ENCODE measurements around the gene RNF7. TPM values are rescaled to one million over a fixed set of nuclear protein-coding genes. Genes with fewer than 3 reads are reported as not detected.

Gene RNF7
- polyA plus RNA-seq, 1 donor (not counting 4 experiments of a cell fraction or from before 2014, with no cell fraction given), result 96.5 TPM

GRCh38 chr3:141764045-141764444 is 25.9 kb downstream of the RNF7 start:
- no peak for FAIRE-seq
- H2AFZ ChIP-seq (ENCODE audit: control insufficient read depth, low read length), result no peak overlapping the region
- H3K9ac ChIP-seq (ENCODE audit: control insufficient read depth, extremely low read depth, insufficient read depth, low read length), result no peak overlapping the region
- no peak overlapping the region for H3K27ac ChIP-seq (ENCODE audit: control insufficient read depth, insufficient read depth, low read length)
- no peaks in the 10 kb centered on the region for H3K27me3 ChIP-seq (ENCODE audit: control insufficient read depth, extremely low read depth, insufficient read depth, low read length)
- H4K20me1 ChIP-seq (ENCODE audit: control insufficient read depth, extremely low read depth, insufficient read depth, low read length), result no peaks in the 10 kb centered on the region
- dilution Hi-C loops (cut with MboI; ENCODE audit: extremely low pct_ligation_motif_present, low sequenced_read_pairs), result no loop called here
- no peaks in the 10 kb centered on the region for H3K9me1 ChIP-seq (ENCODE audit: control insufficient read depth, extremely low read depth, insufficient read depth, low read length)
- H3K9me3 ChIP-seq (ENCODE audit: control insufficient read depth, low read depth, low read length), result no peaks in the 10 kb centered on the region
- H3K36me3 ChIP-seq (ENCODE audit: control insufficient read depth in 2 of 2, extremely low read depth in 1 of 2, insufficient read depth in 2 of 2, low read length in 2 of 2), result no peaks in the 10 kb centered on the region
- no peak overlapping the region for H3K4me2 ChIP-seq (ENCODE audit: control insufficient read depth, extremely low read depth, insufficient read depth, low read depth, low read length)
- DNase-seq (ENCODE audit: low read depth, low spot score), result no peak
- no peak overlapping the region for H3K4me3 ChIP-seq (ENCODE audit: control insufficient read depth in 2 of 3, extremely low read depth in 1 of 3, insufficient read depth in 2 of 3, low read depth in 1 of 3, low read length in 3 of 3)
- TF ChIP-seq EZH2 (IDR thresholded peaks at IDR 0.05; ENCODE audit: low read length) (no peak), CTCF (optimal IDR thresholded peaks at IDR 0.05 in 1 of 3, IDR thresholded peaks at IDR 0.05 in 1 of 3, conservative IDR thresholded peaks at IDR 0.05 in 1 of 3; ENCODE audit: extremely low read depth in 1 of 3, insufficient read depth in 2 of 3, low read length in 3 of 3) (no peak)
- H3K4me1 ChIP-seq (ENCODE audit: control insufficient read depth, extremely low read depth, insufficient read depth, low read length), result no peaks in the 10 kb centered on the region
- no peaks in the 10 kb centered on the region for H3K79me2 ChIP-seq (ENCODE audit: control insufficient read depth, insufficient read depth, low read length)

GRCh38 chr3:141764465-141764864 is 26.4 kb downstream of the RNF7 start:
- Histone ChIP-seq H3K79me2 (ENCODE audit: control insufficient read depth, insufficient read depth, low read length) (no peaks in the 10 kb centered on the region), H3K36me3 (ENCODE audit: control insufficient read depth in 2 of 2, extremely low read depth in 1 of 2, insufficient read depth in 2 of 2, low read length in 2 of 2) (no peaks in the 10 kb centered on the region), H4K20me1 (ENCODE audit: control insufficient read depth, extremely low read depth, insufficient read depth, low read length) (no peaks in the 10 kb centered on the region), H3K9ac (ENCODE audit: control insufficient read depth, extremely low read depth, insufficient read depth, low read length) (no peak overlapping the region), H3K9me3 (ENCODE audit: control insufficient read depth, low read depth, low read length) (no peaks in the 10 kb centered on the region), H3K4me2 (ENCODE audit: control insufficient read depth, extremely low read depth, insufficient read depth, low read depth, low read length) (no peak overlapping the region), H3K9me1 (ENCODE audit: control insufficient read depth, extremely low read depth, insufficient read depth, low read length) (no peaks in the 10 kb centered on the region), H3K27ac (ENCODE audit: control insufficient read depth, insufficient read depth, low read length) (no peak overlapping the region), H3K4me1 (ENCODE audit: control insufficient read depth, extremely low read depth, insufficient read depth, low read length) (no peaks in the 10 kb centered on the region), H2AFZ (ENCODE audit: control insufficient read depth, low read length) (no peak overlapping the region), H3K27me3 (ENCODE audit: control insufficient read depth, extremely low read depth, insufficient read depth, low read length) (no peaks in the 10 kb centered on the region), H3K4me3 (ENCODE audit: control insufficient read depth in 2 of 3, extremely low read depth in 1 of 3, insufficient read depth in 2 of 3, low read depth in 1 of 3, low read length in 3 of 3) (no peak overlapping the region)
- FAIRE-seq, result no peak
- TF ChIP-seq EZH2 (IDR thresholded peaks at IDR 0.05; ENCODE audit: low read length) (no peak), CTCF (optimal IDR thresholded peaks at IDR 0.05 in 1 of 3, IDR thresholded peaks at IDR 0.05 in 1 of 3, conservative IDR thresholded peaks at IDR 0.05 in 1 of 3; ENCODE audit: extremely low read depth in 1 of 3, insufficient read depth in 2 of 3, low read length in 3 of 3) (no peak)
- DNase-seq (ENCODE audit: low read depth, low spot score), result no peak
- dilution Hi-C loops (cut with MboI; ENCODE audit: extremely low pct_ligation_motif_present, low sequenced_read_pairs), result no loop called here

Measured in keratinocyte (primary cell).